Activated T-cell treated with anti-CD3 and anti-CD28 coated beads, Interleukin-2, amount 50 U/mL, for 72 hours (primary cell): ENCODE data around the gene KRT78. TPM values are rescaled to one million over a fixed set of nuclear protein-coding genes. Genes with fewer than 3 reads are reported as not detected.

ENCODE experiments used
- ATAC-seq, 2 donors: fragments of 150-1000 bp; cut with Tn5 transposase; replicated peaks in 1 of 2; 2 replicates each; pipeline ENCODE4 v1.10.0; 2021; ENCODE audit warnings: moderate library complexity in 2 of 2, mild to moderate bottlenecking in 1 of 2
- DNase-seq, 2 donors: peaks; one replicate each; pipeline ENCODE4 v3.0.0; 2021 to 2022; ENCODE audit warnings: mixed read lengths in 1 of 2
- H3K27ac Mint-ChIP-seq: one replicate; pipeline ENCODE4 v1.8.0; 2022; ENCODE audit warnings: mild to moderate bottlenecking, moderate library complexity, mixed read lengths
- H3K27me3 Mint-ChIP-seq: one replicate; pipeline ENCODE4 v1.8.0; 2022; ENCODE audit warnings: low read depth, mixed read lengths
- H3K36me3 Mint-ChIP-seq, 2 donors: one replicate each; pipeline ENCODE4 v1.8.0; 2022; ENCODE audit warnings: mixed read lengths in 2 of 2, mild to moderate bottlenecking in 1 of 2; ENCODE audit not compliant: insufficient read depth in 2 of 2
- H3K4me1 Mint-ChIP-seq: one replicate; pipeline ENCODE4 v1.8.0; 2022; ENCODE audit warnings: low read depth, mixed read lengths
- H3K4me3 Mint-ChIP-seq, 2 donors: one replicate each; pipeline ENCODE4 v1.8.0; 2022; ENCODE audit warnings: mild to moderate bottlenecking in 2 of 2, mixed read lengths in 2 of 2, moderate library complexity in 2 of 2
- H3K9me3 Mint-ChIP-seq, 2 donors: one replicate each; pipeline ENCODE4 v1.8.0; 2022; ENCODE audit warnings: mixed read lengths in 2 of 2
- total RNA-seq, 2 donors: library from RNA; stranded (reverse); gene quantifications; one replicate each; pipeline ENCODE4 v1.2.3, GENCODE V29; 2022

KRT78 gene
- total RNA-seq, 2 donors from 2014 or later = not detected

- H3K4me1 Mint-ChIP-seq = peaks cover 11% of the 10 kb centered on the region
- H3K9me3 Mint-ChIP-seq = no peaks in the 10 kb centered on the region
- H3K36me3 Mint-ChIP-seq = no peaks in the 10 kb centered on the region
- no peak overlapping the region for H3K27ac Mint-ChIP-seq
- no peaks in the 10 kb centered on the region for H3K27me3 Mint-ChIP-seq
- ATAC-seq = no peak
- no peak for DNase-seq
- H3K4me3 Mint-ChIP-seq = no peak overlapping the region
Observed at GRCh38 chr12:52821071-52821730, 27.6 kb downstream of the KRT78 start.

GRCh38 chr12:52820521-52820920 lies 28.3 kb downstream of the KRT78 start:
- DNase-seq = no peak
- Mint-ChIP-seq H3K9me3 (no peaks in the 10 kb centered on the region), H3K4me1 (peaks cover 11% of the 10 kb centered on the region), H3K27me3 (no peaks in the 10 kb centered on the region), H3K27ac (no peak overlapping the region), H3K36me3 (no peaks in the 10 kb centered on the region), H3K4me3 (no peak overlapping the region)
- no peak for ATAC-seq

- Mint-ChIP-seq H3K36me3 (no peaks in the 10 kb centered on the region), H3K4me1 (peaks cover 11% of the 10 kb centered on the region), H3K27ac (no peak overlapping the region), H3K4me3 (no peak overlapping the region), H3K27me3 (no peaks in the 10 kb centered on the region), H3K9me3 (no peaks in the 10 kb centered on the region)
- DNase-seq (no peak), ATAC-seq (no peak)
Observed at GRCh38 chr12:52819731-52820510, 28.9 kb downstream of the KRT78 start.

GRCh38 chr12:52818887-52819420 lies 29.8 kb downstream of the KRT78 start:
- Mint-ChIP-seq H3K27ac (no peak overlapping the region), H3K4me3 (no peak overlapping the region), H3K36me3 (no peaks in the 10 kb centered on the region), H3K27me3 (no peaks in the 10 kb centered on the region), H3K9me3 (no peaks in the 10 kb centered on the region), H3K4me1 (peaks cover 11% of the 10 kb centered on the region)
- DNase-seq (no peak), ATAC-seq (no peak)

- Mint-ChIP-seq H3K4me1 (peaks cover 11% of the 10 kb centered on the region), H3K4me3 (no peak overlapping the region), H3K27me3 (no peaks in the 10 kb centered on the region), H3K27ac (no peak overlapping the region), H3K9me3 (no peaks in the 10 kb centered on the region), H3K36me3 (no peaks in the 10 kb centered on the region)
- ATAC-seq (no peak), DNase-seq (no peak)
Observed at GRCh38 chr12:52818388-52818787, 30.4 kb downstream of the KRT78 start.

- no peak for ATAC-seq
- no peaks in the 10 kb centered on the region for H3K27me3 Mint-ChIP-seq
- no peak overlapping the region for H3K4me3 Mint-ChIP-seq
- H3K27ac Mint-ChIP-seq = no peak overlapping the region
- H3K36me3 Mint-ChIP-seq = no peaks in the 10 kb centered on the region
- H3K9me3 Mint-ChIP-seq = no peaks in the 10 kb centered on the region
- DNase-seq = no peak
- peaks cover 11% of the 10 kb centered on the region for H3K4me1 Mint-ChIP-seq
Observed at GRCh38 chr12:52817699-52818238, 31.0 kb downstream of the KRT78 start.

GRCh38 chr12:52817003-52817698 lies 31.6 kb downstream of the KRT78 start:
- H3K36me3 Mint-ChIP-seq = no peaks in the 10 kb centered on the region
- no peak for DNase-seq
- no peaks in the 10 kb centered on the region for H3K27me3 Mint-ChIP-seq
- ATAC-seq = no peak
- H3K4me1 Mint-ChIP-seq = peaks cover 11% of the 10 kb centered on the region
- H3K9me3 Mint-ChIP-seq = no peaks in the 10 kb centered on the region
- no peak overlapping the region for H3K4me3 Mint-ChIP-seq
- H3K27ac Mint-ChIP-seq = no peak overlapping the region

GRCh38 chr12:52815676-52816588 lies 32.9 kb downstream of the KRT78 start:
- no peaks in the 10 kb centered on the region for H3K36me3 Mint-ChIP-seq
- no peak overlapping the region for H3K27ac Mint-ChIP-seq
- H3K9me3 Mint-ChIP-seq = no peaks in the 10 kb centered on the region
- ATAC-seq (no peak), DNase-seq (no peak)
- peaks cover 11% of the 10 kb centered on the region for H3K4me1 Mint-ChIP-seq
- H3K4me3 Mint-ChIP-seq = no peak overlapping the region
- H3K27me3 Mint-ChIP-seq = no peaks in the 10 kb centered on the region

- Mint-ChIP-seq H3K4me1 (peaks cover 11% of the 10 kb centered on the region), H3K27me3 (no peaks in the 10 kb centered on the region), H3K9me3 (no peaks in the 10 kb centered on the region), H3K4me3 (no peak overlapping the region), H3K27ac (no peak overlapping the region), H3K36me3 (no peaks in the 10 kb centered on the region)
- ATAC-seq = no peak
- DNase-seq = no peak
Observed at GRCh38 chr12:52815161-52815560, 33.6 kb downstream of the KRT78 start.

- Mint-ChIP-seq H3K27me3 (no peaks in the 10 kb centered on the region), H3K4me1 (peaks cover 11% of the 10 kb centered on the region), H3K9me3 (no peaks in the 10 kb centered on the region), H3K27ac (no peak overlapping the region), H3K36me3 (no peaks in the 10 kb centered on the region), H3K4me3 (no peak overlapping the region)
- DNase-seq (no peak), ATAC-seq (no peak)
Observed at GRCh38 chr12:52814710-52815155, 34.1 kb downstream of the KRT78 start.

GRCh38 chr12:52813885-52814709 lies 34.7 kb downstream of the KRT78 start, which contains the start of gene KRT4:
KRT4 (minus strand) TSS chr12:52814116; CDS start chr12:52814058, 58 bp downstream.
- no peak within 1 kb of the TSS for H3K4me3 Mint-ChIP-seq
- H3K36me3 Mint-ChIP-seq = no peaks in the 10 kb centered on the region
- no peaks in the 10 kb centered on the region for H3K27me3 Mint-ChIP-seq
- no peak for ATAC-seq
- no peak within 1 kb of the TSS for H3K27ac Mint-ChIP-seq
- DNase-seq = no peak
- no peaks in the 10 kb centered on the region for H3K9me3 Mint-ChIP-seq
- H3K4me1 Mint-ChIP-seq = peaks cover 11% of the 10 kb centered on the region
